HL-60/S4 (cell line): ENCODE measurements around the gene RNF208.
"Not testable (repeated sequence)": the region's sequence is repeated elsewhere in the genome, so short reads cannot be mapped to it uniquely, and the experiment has no call there.

Experiments used
- in situ Hi-C: fragments of 300-500 bp; cut with MboI; formaldehyde crosslinking; loops from 2 replicates; pipeline ENCODE4 v1.14.3; 2022; ENCODE audit warnings: low sequenced_read_pairs

RNF208 gene

GRCh38 chr9:137240318-137240840, 18.3 kb upstream of the RNF208 start:
- in situ Hi-C loops = no loop called here

- in situ Hi-C loops = not testable (repeated sequence)
Measured at GRCh38 chr9:137239541-137240200, 17.6 kb upstream of the RNF208 start.

GRCh38 chr9:137237759-137238726, 16.0 kb upstream of the RNF208 start:
- in situ Hi-C loops = no loop called here

- in situ Hi-C loops = no loop called here
Measured at GRCh38 chr9:137236936-137237421, 14.9 kb upstream of the RNF208 start.

- in situ Hi-C loops = no loop called here
Measured at GRCh38 chr9:137236238-137236935, 14.3 kb upstream of the RNF208 start.

- in situ Hi-C loops = no loop called here
Measured at GRCh38 chr9:137235424-137236237, 13.6 kb upstream of the RNF208 start.

- in situ Hi-C loops = no loop called here
Measured at GRCh38 chr9:137234758-137235423, 12.9 kb upstream of the RNF208 start.

- in situ Hi-C loops = no loop called here
Measured at GRCh38 chr9:137234055-137234697, 12.1 kb upstream of the RNF208 start.

GRCh38 chr9:137233143-137233980, 11.3 kb upstream of the RNF208 start:
- in situ Hi-C loops = no loop called here

GRCh38 chr9:137232510-137232909, 10.5 kb upstream of the RNF208 start:
- in situ Hi-C loops = no loop called here

- in situ Hi-C loops = no loop called here
Measured at GRCh38 chr9:137232101-137232500, 10.1 kb upstream of the RNF208 start.

GRCh38 chr9:137231372-137232039, 9.5 kb upstream of the RNF208 start:
- in situ Hi-C loops = no loop called here

- in situ Hi-C loops = no loop called here
Measured at GRCh38 chr9:137230705-137231371, 8.8 kb upstream of the RNF208 start, which contains the start of gene SLC34A3. SLC34A3 (plus strand) TSS chr9:137230901; CDS start chr9:137231703, 802 bp downstream.

GRCh38 chr9:137229903-137230704, 8.1 kb upstream of the RNF208 start:
- in situ Hi-C loops = loop anchor here (5.0 kb wide), 1 partner anchor 108 kb away; no protein-coding TSS in a partner anchor

GRCh38 chr9:137228968-137229896, 7.2 kb upstream of the RNF208 start:
- in situ Hi-C loops = loop anchor here (5.0 kb wide), 1 partner anchor 107 kb away; no protein-coding TSS in a partner anchor
